K562 (cell line): ENCODE data around the gene RASSF7. TPM values are rescaled to one million over a fixed set of nuclear protein-coding genes. Genes with fewer than 3 reads are reported as not detected.

Experiments used
- CUX1 ChIP-seq: fragments of 200-800 bp; sonication (Bioruptor generic); IDR thresholded peaks from 2 replicates; pipeline ENCODE4 v1.6.1; 2016; ENCODE audit warnings: missing genetic modification characterization, missing compliant biosample characterization
- DDX20 ChIP-seq: fragments of 450-650 bp; IDR thresholded peaks from 2 replicates; pipeline ENCODE4 v1.6.1; 2016; ENCODE audit warnings: missing genetic modification characterization, low read depth, mild to moderate bottlenecking, missing compliant biosample characterization, moderate library complexity
- FIP1L1 ChIP-seq: fragments of 200-400 bp; formaldehyde crosslinking; IDR thresholded peaks from 2 replicates; pipeline ENCODE4 v1.6.1; 2018; ENCODE audit warnings: mild to moderate bottlenecking, low read depth, low read length; ENCODE audit not compliant: poor library complexity, severe bottlenecking
- GATAD2A ChIP-seq: fragments of 450-650 bp; IDR thresholded peaks from 2 replicates; pipeline ENCODE4 v1.6.1; 2017
- GTF2A2 ChIP-seq: IDR thresholded peaks from 2 replicates; pipeline ENCODE4 v1.6.1; 2016; ENCODE audit warnings: mild to moderate bottlenecking, missing genetic modification characterization, missing compliant biosample characterization
- MAZ ChIP-seq, 2 experiments: fragments of 450-650 bp in 1 of 2; sonication (generic) in 1 of 2; formaldehyde crosslinking; IDR thresholded peaks in 1 of 2; conservative IDR thresholded peaks in 1 of 2; 2 replicates each; pipeline versions ENCODE4 v1.4.0 to v1.5.0; 2020; ENCODE audit warnings: mild to moderate bottlenecking in 1 of 2, missing genetic modification reagents in 1 of 2
- MED1 ChIP-seq: sonication (generic); formaldehyde crosslinking; IDR thresholded peaks from 2 replicates; pipeline ENCODE4 v1.8.1; 2023; ENCODE audit warnings: missing genetic modification reagents, borderline replicate concordance
- POLR2B ChIP-seq: fragments of 450-650 bp; IDR thresholded peaks from 2 replicates; pipeline ENCODE4 v1.6.1; 2018; ENCODE audit warnings: low read depth; ENCODE audit not compliant: partially characterized antibody
- SRF ChIP-seq, 2 experiments: fragments of 250-450, 450-650 bp in 1 of 2; sonication (Bioruptor Pico) in 1 of 2; sonication (generic) in 1 of 2; formaldehyde crosslinking; IDR thresholded peaks; 2 replicates each; pipeline versions ENCODE4 v1.5.0 to v1.5.1; 2020 to 2022; ENCODE audit warnings: mild to moderate bottlenecking in 1 of 2, missing genetic modification reagents in 1 of 2
- SUPT5H ChIP-seq: fragments of 450-650 bp; IDR thresholded peaks from 2 replicates; pipeline ENCODE4 v1.6.1; 2016
- ZBTB17 ChIP-seq: fragments of 450-650 bp; formaldehyde crosslinking; IDR thresholded peaks from 2 replicates; pipeline ENCODE4 v1.4.0; 2020; ENCODE audit warnings: mild to moderate bottlenecking
- ZC3H11A ChIP-seq: IDR thresholded peaks from 2 replicates; pipeline ENCODE4 v1.6.1; 2012; ENCODE audit warnings: low read depth, low read length, improper control_type of control experiment
- ZNF324 ChIP-seq: fragments of 250-450 bp; sonication (Bioruptor Pico); IDR thresholded peaks from 2 replicates; pipeline ENCODE4 v1.4.0; 2020; ENCODE audit warnings: mild to moderate bottlenecking
- ZNF707 ChIP-seq: fragments of 250-450 bp; sonication (Bioruptor Pico); conservative IDR thresholded peaks from 2 replicates; pipeline ENCODE4 v1.8.0; 2022; ENCODE audit warnings: inconsistent platforms, mild to moderate bottlenecking, moderate library complexity
- polyA plus RNA-seq, 8 experiments: library from polyadenylated mRNA; depleted of rRNA in 4 of 8; stranded (reverse) in 5 of 8; unstranded in 3 of 8; fragments of >200 nt; fragmentation: Nextera tagmentation in 2 of 8; fragmentation: Illumina TruSeq in 1 of 8; extraction: Ambion mirVana in 2 of 8; extraction: Trizol in 1 of 8; gene quantifications; 2 replicates each; pipeline versions ENCODE4 v1.2.1 to v1.2.3, GENCODE V29; 2011 to 2014; ENCODE audit warnings: inconsistent platforms in 1 of 8, missing spikeins in 1 of 8
- total RNA-seq, 7 experiments: library from RNA; depleted of rRNA in 6 of 7; stranded (reverse); fragments of >200 nt in 6 of 7; fragmentation: Illumina TruSeq in 2 of 7; extraction: Trizol in 2 of 7; gene quantifications; 2 replicates each; pipeline versions ENCODE4 v1.2.1 to v1.2.3, GENCODE V29; 2011 to 2021; ENCODE audit warnings: low replicate concordance in 1 of 7
- TF ChIP-seq, protein P1 (sequence below): IDR thresholded peaks from 3 replicates; pipeline ENCODE4 v1.6.1; 2011; ENCODE audit warnings: borderline replicate concordance, mild to moderate bottlenecking, moderate library complexity; ENCODE audit not compliant: insufficient read length; ENCODE audit errors: extremely low read depth
- TF ChIP-seq, protein P2 (sequence below): fragments of 450-650 bp; formaldehyde crosslinking; IDR thresholded peaks from 2 replicates; pipeline ENCODE4 v1.4.0; 2022; ENCODE audit warnings: missing genetic modification characterization

RASSF7 gene
- total and polyA plus RNA-seq, 9 of the 15 experiments (the other 6 are each of a cell fraction or from before 2014, with no cell fraction given): 0.41 to 45.2 (median 18.6) TPM

DNA sequence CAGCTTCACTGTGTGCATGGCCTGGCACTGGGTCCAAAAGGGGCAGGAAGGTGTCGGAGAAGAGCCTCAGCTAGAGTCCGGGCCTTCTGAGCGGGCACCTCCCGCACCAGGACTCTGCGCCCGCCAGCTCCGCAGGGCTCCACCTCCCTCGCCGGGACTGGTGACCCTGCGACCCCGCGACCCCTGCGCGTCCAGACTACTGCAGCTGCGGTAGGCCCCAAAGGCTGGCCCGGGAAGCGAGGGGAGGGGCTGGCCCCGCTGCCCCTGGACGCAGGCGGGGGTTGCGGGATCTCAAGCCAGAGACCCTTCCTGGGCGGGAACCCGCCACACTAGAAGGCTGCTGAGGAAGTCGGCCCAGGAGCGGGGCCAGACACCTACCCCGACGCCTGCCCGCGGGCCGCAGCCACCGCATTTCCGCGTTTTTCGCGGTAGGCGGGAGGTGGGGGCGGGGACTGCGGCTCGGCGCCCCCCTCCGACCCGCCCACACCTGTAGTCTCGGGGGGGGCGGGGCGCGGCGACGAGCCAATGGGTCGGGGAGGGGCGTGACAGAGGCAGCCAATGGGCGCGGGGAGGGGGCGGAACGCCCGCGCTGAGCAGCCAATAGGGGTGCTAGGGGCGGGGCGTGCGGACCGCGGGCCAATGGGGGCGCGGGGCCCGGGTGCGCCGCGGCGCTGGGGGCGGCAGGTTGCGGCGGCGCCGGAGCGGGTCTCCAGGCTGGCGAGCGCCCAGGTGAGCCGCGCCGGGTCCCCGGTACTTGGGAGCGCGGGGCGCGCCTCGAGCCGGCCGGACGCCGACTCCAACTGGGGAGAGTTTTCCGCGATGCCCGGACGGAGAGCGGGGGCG is at the start of gene RASSF7, which contains the start of gene LMNTD2 (continued):
- TF ChIP-seq, protein P1, sequence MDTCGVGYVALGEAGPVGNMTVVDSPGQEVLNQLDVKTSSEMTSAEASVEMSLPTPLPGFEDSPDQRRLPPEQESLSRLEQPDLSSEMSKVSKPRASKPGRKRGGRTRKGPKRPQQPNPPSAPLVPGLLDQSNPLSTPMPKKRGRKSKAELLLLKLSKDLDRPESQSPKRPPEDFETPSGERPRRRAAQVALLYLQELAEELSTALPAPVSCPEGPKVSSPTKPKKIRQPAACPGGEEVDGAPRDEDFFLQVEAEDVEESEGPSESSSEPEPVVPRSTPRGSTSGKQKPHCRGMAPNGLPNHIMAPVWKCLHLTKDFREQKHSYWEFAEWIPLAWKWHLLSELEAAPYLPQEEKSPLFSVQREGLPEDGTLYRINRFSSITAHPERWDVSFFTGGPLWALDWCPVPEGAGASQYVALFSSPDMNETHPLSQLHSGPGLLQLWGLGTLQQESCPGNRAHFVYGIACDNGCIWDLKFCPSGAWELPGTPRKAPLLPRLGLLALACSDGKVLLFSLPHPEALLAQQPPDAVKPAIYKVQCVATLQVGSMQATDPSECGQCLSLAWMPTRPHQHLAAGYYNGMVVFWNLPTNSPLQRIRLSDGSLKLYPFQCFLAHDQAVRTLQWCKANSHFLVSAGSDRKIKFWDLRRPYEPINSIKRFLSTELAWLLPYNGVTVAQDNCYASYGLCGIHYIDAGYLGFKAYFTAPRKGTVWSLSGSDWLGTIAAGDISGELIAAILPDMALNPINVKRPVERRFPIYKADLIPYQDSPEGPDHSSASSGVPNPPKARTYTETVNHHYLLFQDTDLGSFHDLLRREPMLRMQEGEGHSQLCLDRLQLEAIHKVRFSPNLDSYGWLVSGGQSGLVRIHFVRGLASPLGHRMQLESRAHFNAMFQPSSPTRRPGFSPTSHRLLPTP: no peak
- TF ChIP-seq GTF2A2 (tag): no peak
- TF ChIP-seq FIP1L1: peak; percentile 67
- no peak for TF ChIP-seq ZNF324 (CRISPR knock-in tag)
- TF ChIP-seq GATAD2A: peak; percentile 70; the same call in 1 of the 2 replicates
- no peak for TF ChIP-seq ZNF707 (CRISPR knock-in tag)
- TF ChIP-seq DDX20 (tag): no peak
- TF ChIP-seq, protein P2, sequence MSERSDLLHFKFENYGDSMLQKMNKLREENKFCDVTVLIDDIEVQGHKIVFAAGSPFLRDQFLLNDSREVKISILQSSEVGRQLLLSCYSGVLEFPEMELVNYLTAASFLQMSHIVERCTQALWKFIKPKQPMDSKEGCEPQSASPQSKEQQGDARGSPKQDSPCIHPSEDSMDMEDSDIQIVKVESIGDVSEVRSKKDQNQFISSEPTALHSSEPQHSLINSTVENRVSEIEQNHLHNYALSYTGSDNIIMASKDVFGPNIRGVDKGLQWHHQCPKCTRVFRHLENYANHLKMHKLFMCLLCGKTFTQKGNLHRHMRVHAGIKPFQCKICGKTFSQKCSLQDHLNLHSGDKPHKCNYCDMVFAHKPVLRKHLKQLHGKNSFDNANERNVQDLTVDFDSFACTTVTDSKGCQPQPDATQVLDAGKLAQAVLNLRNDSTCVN (CRISPR knock-in tag): 0 out of 2 replicates have a peak, but pooled peaks have one; percentile 33
- peak; percentile 91 for TF ChIP-seq MAZ (CRISPR knock-in tag; conservative IDR thresholded peaks at IDR 0.05 in 1 of 2, IDR thresholded peaks at IDR 0.05 in 1 of 2)
- TF ChIP-seq POLR2B: peak; percentile 62
- TF ChIP-seq ZBTB17 (CRISPR knock-in tag): peak; percentile 81
- TF ChIP-seq ZC3H11A: no peak
- no peak for TF ChIP-seq CUX1 (CRISPR knock-in tag)
- TF ChIP-seq SRF (CRISPR knock-in tag; IDR thresholded peaks at IDR 0.05): 0 out of 4 replicates have a peak, but pooled peaks of 1 of the 2 experiments have one; percentile 6
- TF ChIP-seq MED1: no peak
- TF ChIP-seq SUPT5H: peak; percentile 80
